Upper lobe of left lung (tissue), 6 donors: ENCODE results near the gene SYNE2. TPM values are rescaled to one million over a fixed set of nuclear protein-coding genes. Genes with fewer than 3 reads are reported as not detected.

Experiments used
- ATAC-seq, 2 donors: fragments of 200-7000 bp; cut with Tn5 transposase; one replicate each; pipeline ENCODE4 v1.9.1; 2022; ENCODE audit warnings: mild to moderate bottlenecking in 2 of 2, moderate library complexity in 2 of 2; ENCODE audit not compliant: low FRiP score in 2 of 2
- DNase-seq, 2 donors: peaks; one replicate each; pipeline ENCODE4 v3.0.0-alpha.2; 2019 to 2020
- H3K27ac ChIP-seq, 4 donors: fragments of 200-600 bp; sonication (generic); one replicate each; pipeline ENCODE4 v1.5.1; 2016 to 2019
- H3K27me3 ChIP-seq, 4 donors: fragments of 200-600 bp; sonication (generic); one replicate each; pipeline ENCODE4 v1.5.1; 2017 to 2019
- H3K36me3 ChIP-seq, 4 donors: fragments of 200-600 bp; sonication (generic); one replicate each; pipeline ENCODE4 v1.5.1; 2016 to 2019
- H3K4me1 ChIP-seq, 4 donors: fragments of 200-600 bp; sonication (generic); one replicate each; pipeline ENCODE4 v1.5.1; 2018 to 2019
- H3K4me3 ChIP-seq, 4 donors: fragments of 200-600 bp; sonication (generic); one replicate each; pipeline ENCODE4 v1.5.1; 2017 to 2019; ENCODE audit warnings: mild to moderate bottlenecking in 2 of 4, moderate library complexity in 1 of 4
- H3K9me3 ChIP-seq, 4 donors: fragments of 200-600 bp; sonication (generic); one replicate each; pipeline ENCODE4 v1.5.1; 2018 to 2019
- CTCF ChIP-seq, 6 experiments: fragments of 450-650 bp in 4 of 6; fragments of 200-600 bp in 2 of 6; sonication (generic) in 2 of 6; IDR thresholded peaks; one replicate each; pipeline ENCODE4 v1.5.1; 2016 to 2019; ENCODE audit warnings: antibody characterized with exemption in 6 of 6
- EP300 ChIP-seq, 4 donors: sonication (generic); formaldehyde crosslinking; IDR thresholded peaks; one replicate each; pipeline ENCODE4 v1.5.1; 2017; ENCODE audit warnings: antibody characterized with exemption in 4 of 4, control low read depth in 2 of 4
- POLR2A ChIP-seq, 4 donors: fragments of 450-650 bp; IDR thresholded peaks; one replicate each; pipeline ENCODE4 v1.5.1; 2016 to 2017; ENCODE audit warnings: antibody characterized with exemption in 4 of 4, mild to moderate bottlenecking in 2 of 4
- POLR2AphosphoS5 ChIP-seq, 2 donors: sonication (generic); formaldehyde crosslinking; IDR thresholded peaks; one replicate each; pipeline ENCODE4 v1.5.1; 2017; ENCODE audit warnings: antibody characterized with exemption in 2 of 2
- WGBS, 2 donors: methylation state at CpG; one replicate each; pipeline ENCODE4 v1.1.5; 2017 to 2018; 5-methylcytosine and 5-hydroxymethylcytosine counted together
- total RNA-seq, 6 donors: library from RNA; depleted of rRNA in 4 of 6; stranded (reverse); fragments of >200 nt in 4 of 6; gene quantifications; one replicate each; pipeline versions ENCODE4 v1.1.0 to v1.2.1, GENCODE V29; 2016 to 2021
- donor health status: DM: no; HTN: no; CAD: no; lungs with moderate emphysema.
- donor health status: DM: no; HTN: yes; CAD: no; lungs with severe emphysema.

The SYNE2 gene
- total RNA-seq, 6 donors from 2014 or later, result 75.8 to 439 (median 234) TPM

GRCh38 chr14:63840981-63841380, 11.8 kb upstream of the SYNE2 start:
- ATAC-seq (no peak), DNase-seq (peak in 1 of 2 donors; percentile 26)
- peaks cover 0 to 8% (median 7%) of the 10 kb centered on the region in 4 donors for H3K9me3 ChIP-seq
- H3K27ac ChIP-seq, result no peak overlapping the region
- 30 to 43% methylated on average over 1 of the region's 1 CpG for WGBS, 2 donors
- no peaks in the 10 kb centered on the region for H3K36me3 ChIP-seq
- H3K4me1 ChIP-seq, result no peaks in the 10 kb centered on the region
- H3K4me3 ChIP-seq, result no peak overlapping the region
- H3K27me3 ChIP-seq, result no peaks in the 10 kb centered on the region
- TF ChIP-seq CTCF (IDR thresholded peaks at IDR 0.05), result peak in 1 of 6 experiments; percentile 13
- no peak for TF ChIP-seq POLR2AphosphoS5 (IDR thresholded peaks at IDR 0.05)

- no peak for TF ChIP-seq POLR2A (IDR thresholded peaks at IDR 0.05)
- no peak for TF ChIP-seq EP300 (IDR thresholded peaks at IDR 0.05)
- no peak for TF ChIP-seq CTCF (IDR thresholded peaks at IDR 0.05)
- no peak for TF ChIP-seq POLR2AphosphoS5 (IDR thresholded peaks at IDR 0.05)
- ATAC-seq (no peak), DNase-seq (no peak)
- peaks cover 0 to 8% (median 7%) of the 10 kb centered on the region in 4 donors for H3K9me3 ChIP-seq
- no peak overlapping the region for H3K4me3 ChIP-seq
- H3K36me3 ChIP-seq, result no peaks in the 10 kb centered on the region
- no peaks in the 10 kb centered on the region for H3K27me3 ChIP-seq
- H3K27ac ChIP-seq, result no peak overlapping the region
- H3K4me1 ChIP-seq, result no peaks in the 10 kb centered on the region
- 91 to 94% methylated on average over 3 of the region's 3 CpGs for WGBS, 2 donors
These were observed 9.0 kb upstream of the SYNE2 start for GRCh38 chr14:63843796-63844195.

GRCh38 chr14:63848890-63849289, 3.9 kb upstream of the SYNE2 start:
- H3K9me3 ChIP-seq, result no peaks in the 10 kb centered on the region
- no peaks in the 10 kb centered on the region for H3K36me3 ChIP-seq
- DNase-seq, result no peak
- TF ChIP-seq EP300 (IDR thresholded peaks at IDR 0.05), result no peak
- no peak for TF ChIP-seq POLR2AphosphoS5 (IDR thresholded peaks at IDR 0.05)
- no peak for TF ChIP-seq POLR2A (IDR thresholded peaks at IDR 0.05)
- TF ChIP-seq CTCF (IDR thresholded peaks at IDR 0.05), result no peak
- H3K27me3 ChIP-seq, result peaks cover 0 to 8% (median 0%) of the 10 kb centered on the region in 4 donors
- no peak overlapping the region for H3K4me3 ChIP-seq
- ATAC-seq, result no peak
- H3K4me1 ChIP-seq, result peaks cover 0 to 9% (median 5%) of the 10 kb centered on the region in 4 donors
- no peak overlapping the region for H3K27ac ChIP-seq

GRCh38 chr14:63852271-63852816, 460 bp upstream of the SYNE2 start:
- peak overlapping the region in 3 of 4 donors; percentile 81 to 90 (median 86) for H3K4me3 ChIP-seq
- 9 to 21% methylated on average over 7 to 18 of the region's 18 CpGs for WGBS, 2 donors
- TF ChIP-seq POLR2AphosphoS5 (IDR thresholded peaks at IDR 0.05) (no peak), POLR2A (IDR thresholded peaks at IDR 0.05) (no peak), EP300 (IDR thresholded peaks at IDR 0.05) (no peak), CTCF (IDR thresholded peaks at IDR 0.05) (no peak)
- H3K27me3 ChIP-seq, result peaks cover 0 to 8% (median 0%) of the 10 kb centered on the region in 4 donors
- no peaks in the 10 kb centered on the region for H3K9me3 ChIP-seq
- peaks cover 13 to 28% (median 23%) of the 10 kb centered on the region in 4 donors for H3K4me1 ChIP-seq
- DNase-seq, result peak in 1 of 2 donors; percentile 30
- H3K27ac ChIP-seq, result peak overlapping the region; percentile 90 to 98 (median 92)
- ATAC-seq, result peak; percentile 35 to 36
- no peaks in the 10 kb centered on the region for H3K36me3 ChIP-seq

- WGBS, 2 donors, result 1 to 2% methylated on average over 18 of the region's 18 CpGs
- peak in 1 of 2 donors; percentile 64 for DNase-seq
- H3K4me1 ChIP-seq, result peaks cover 13 to 28% (median 23%) of the 10 kb centered on the region in 4 donors
- ATAC-seq, result peak; percentile 67 to 70
- no peaks in the 10 kb centered on the region for H3K9me3 ChIP-seq
- TF ChIP-seq POLR2AphosphoS5 (IDR thresholded peaks at IDR 0.05), result peak in 1 of 2 donors; percentile 50
- TF ChIP-seq EP300 (IDR thresholded peaks at IDR 0.05), result no peak
- no peak for TF ChIP-seq CTCF (IDR thresholded peaks at IDR 0.05)
- peak in 1 of 4 donors; percentile 16 for TF ChIP-seq POLR2A (IDR thresholded peaks at IDR 0.05)
- peak overlapping the region; percentile 81 to 90 (median 85) for H3K4me3 ChIP-seq
- H3K27ac ChIP-seq, result peak overlapping the region; percentile 90 to 98 (median 92)
- peaks cover 0 to 8% (median 0%) of the 10 kb centered on the region in 4 donors for H3K27me3 ChIP-seq
- H3K36me3 ChIP-seq, result no peaks in the 10 kb centered on the region
These were observed 1.1 kb downstream of the SYNE2 start for GRCh38 chr14:63853831-63854293.
